GM19468 (cell line): Measurements from ENCODE around the gene FNDC10.
"Not testable (repeated sequence)": the region's sequence is repeated elsewhere in the genome, so short reads cannot be mapped to it uniquely, and the experiment has no call there.

Experiments
- ATAC-seq: cut with Tn5 transposase; IDR thresholded peaks from one replicate; pipeline ENCODE4 v1.9.1; 2021; ENCODE audit warnings: mild to moderate bottlenecking, moderate library complexity, moderate number of reproducible peaks; ENCODE audit not compliant: unreplicated experiment; ENCODE audit errors: extremely low read depth

The FNDC10 gene

GRCh38 chr1:1601564-1602303 is 1.8 kb upstream of the FNDC10 start:
- ATAC-seq: no peak

GRCh38 chr1:1600861-1601563 is 1.1 kb upstream of the FNDC10 start:
- ATAC-seq: no peak

DNA sequence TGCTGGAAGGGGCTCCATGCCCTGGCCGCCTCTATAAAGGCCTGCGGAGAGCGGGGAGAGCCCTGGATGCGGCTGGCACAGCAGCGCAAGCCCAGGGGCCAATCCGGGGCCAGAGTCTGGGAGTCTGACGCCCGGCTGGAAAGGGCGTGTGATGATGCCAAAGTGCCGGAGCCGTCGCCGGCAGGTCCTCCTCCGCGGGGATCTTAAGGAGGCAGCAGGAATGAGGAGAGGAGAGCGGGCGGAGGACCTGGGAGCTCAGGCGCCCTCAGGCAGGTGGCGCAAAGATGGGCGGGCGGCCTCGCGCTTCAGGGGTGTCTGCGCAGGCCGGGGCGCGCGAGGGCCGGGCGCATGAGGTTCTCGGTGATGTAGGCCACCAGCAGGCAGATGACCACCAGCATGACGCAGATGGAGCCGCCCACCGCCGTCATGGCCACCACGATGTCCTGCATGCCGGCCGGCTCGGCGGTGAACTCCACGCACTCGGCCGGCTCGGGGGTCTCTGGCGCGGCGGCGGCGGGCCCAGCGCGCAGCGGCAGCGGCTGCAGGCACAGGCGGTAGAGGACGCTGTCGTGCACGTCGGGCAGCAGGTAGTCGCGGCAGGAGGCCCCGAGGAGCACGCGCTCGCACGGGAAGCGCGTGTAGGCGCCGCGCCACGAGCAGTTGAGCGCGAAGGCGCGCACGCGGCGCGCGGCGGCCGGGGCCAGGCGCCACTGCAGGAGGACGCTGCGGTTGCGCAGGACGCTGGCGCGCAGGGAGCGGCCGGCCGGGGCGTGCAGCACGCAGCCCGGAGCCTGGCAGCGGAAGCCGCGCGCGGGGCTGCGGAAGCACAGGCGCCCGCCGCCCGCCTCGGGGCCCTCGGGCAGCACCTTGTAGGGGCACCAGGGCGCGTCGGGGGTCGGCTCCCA is 653 bp downstream of the FNDC10 start:
- no peak for ATAC-seq

DNA sequence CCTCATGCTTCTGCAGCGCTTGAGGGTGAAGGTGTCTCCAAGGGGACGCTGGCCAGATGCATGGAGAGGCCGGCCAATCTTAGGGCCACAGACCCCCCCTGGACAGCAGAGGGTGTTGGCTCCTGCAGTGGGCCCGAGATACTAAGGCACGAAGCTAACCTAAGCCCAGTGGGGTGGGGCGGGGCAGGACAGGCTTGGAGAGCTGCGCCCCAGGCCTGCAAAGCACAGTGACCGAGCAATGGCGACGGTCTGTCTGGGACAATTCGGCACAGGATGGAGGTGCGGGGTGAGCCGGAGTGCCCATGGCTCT is 1.3 kb downstream of the FNDC10 start:
- no peak for ATAC-seq

GRCh38 chr1:1598051-1598719 is 1.8 kb downstream of the FNDC10 start:
- no peak for ATAC-seq

- ATAC-seq: no peak
Observed at GRCh38 chr1:1597275-1597930, 2.5 kb downstream of the FNDC10 start.

DNA sequence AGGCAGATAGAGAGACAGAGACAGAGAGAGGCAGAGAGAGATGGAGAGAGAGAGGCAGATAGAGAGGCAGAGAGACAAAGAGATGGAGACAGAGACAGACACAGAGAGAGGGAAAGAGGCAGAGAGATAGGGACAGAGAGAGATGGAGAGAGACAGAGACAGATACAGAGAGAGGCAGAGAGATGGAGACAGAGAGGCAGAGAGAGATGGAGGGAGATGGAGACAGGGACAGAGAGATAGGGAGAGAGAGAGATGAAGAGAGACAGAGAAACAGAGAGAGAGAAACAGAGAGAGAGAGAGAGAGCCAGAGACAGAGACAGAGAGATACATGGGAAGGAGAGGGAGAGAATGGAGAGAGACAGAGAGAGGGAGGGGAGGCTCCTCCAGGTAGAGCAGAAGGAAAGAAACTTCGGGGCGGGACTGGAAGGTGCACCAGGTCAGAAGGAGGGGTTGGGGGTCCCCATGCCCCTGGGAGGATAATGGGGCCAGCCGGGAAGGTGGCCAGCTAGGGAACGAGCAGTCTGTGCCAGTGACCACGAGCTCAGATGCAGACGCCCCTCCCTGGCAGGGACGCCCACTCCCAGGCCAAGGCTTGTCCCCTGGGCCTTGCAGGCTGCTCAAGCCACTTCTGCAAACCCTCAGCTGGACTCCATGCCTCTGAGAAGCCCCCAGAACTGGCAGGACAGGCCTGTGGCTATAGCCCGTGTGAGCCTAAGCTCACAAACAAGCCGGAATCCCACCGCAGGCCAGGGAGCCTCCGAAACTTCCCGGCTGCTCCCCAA is 3.3 kb downstream of the FNDC10 start:
- no peak for ATAC-seq

- not testable (repeated sequence) for ATAC-seq
Observed at GRCh38 chr1:1595341-1595740, 4.6 kb downstream of the FNDC10 start.

- ATAC-seq: no peak
Observed at GRCh38 chr1:1594602-1595260, 5.2 kb downstream of the FNDC10 start.

- ATAC-seq: no peak
Observed at GRCh38 chr1:1593834-1594601, 5.9 kb downstream of the FNDC10 start.

- ATAC-seq: no peak
Observed at GRCh38 chr1:1591452-1591851, 8.5 kb downstream of the FNDC10 start.

- ATAC-seq: no peak
Observed at GRCh38 chr1:1583347-1584010, 16.5 kb downstream of the FNDC10 start.

GRCh38 chr1:1582585-1583346 is 17.2 kb downstream of the FNDC10 start:
- no peak for ATAC-seq

- no peak for ATAC-seq
Observed at GRCh38 chr1:1578371-1578940, 21.5 kb downstream of the FNDC10 start.

GRCh38 chr1:1577367-1578011 is 22.4 kb downstream of the FNDC10 start:
- ATAC-seq: no peak
